HepG2 (cell line): ENCODE measurements around the gene EMC9. TPM values are rescaled to one million over a fixed set of nuclear protein-coding genes. Genes with fewer than 3 reads are reported as not detected.

Experiments
- ATF3 ChIP-seq: sonication (generic); formaldehyde crosslinking; IDR thresholded peaks from 2 replicates; pipeline ENCODE4 v1.4.0; 2020; ENCODE audit warnings: missing genetic modification reagents
- CTCF ChIP-seq: sonication (generic); formaldehyde crosslinking; IDR thresholded peaks from 2 replicates; pipeline ENCODE4 v1.5.0; 2020; ENCODE audit warnings: mild to moderate bottlenecking, missing genetic modification reagents, moderate library complexity
- HOXA7 ChIP-seq: sonication (generic); formaldehyde crosslinking; IDR thresholded peaks from 2 replicates; pipeline ENCODE4 v1.8.1; 2022; ENCODE audit warnings: mild to moderate bottlenecking, missing genetic modification reagents, moderate library complexity
- KAT7 ChIP-seq: IDR thresholded peaks from 2 replicates; pipeline ENCODE4 v1.6.1; 2018; ENCODE audit warnings: borderline replicate concordance, missing compliant biosample characterization
- KLF13 ChIP-seq: sonication (generic); formaldehyde crosslinking; IDR thresholded peaks from 2 replicates; pipeline ENCODE4 v1.4.0; 2020; ENCODE audit warnings: mild to moderate bottlenecking, missing genetic modification reagents
- KLF6 ChIP-seq: IDR thresholded peaks from 2 replicates; pipeline ENCODE4 v1.8.0; 2016; ENCODE audit warnings: missing biosample characterization, missing genetic modification reagents
- NCOA2 ChIP-seq: sonication (generic); formaldehyde crosslinking; IDR thresholded peaks from 2 replicates; pipeline ENCODE4 v1.8.0; 2022; ENCODE audit warnings: inconsistent platforms
- PRDM4 ChIP-seq: sonication (generic); formaldehyde crosslinking; IDR thresholded peaks from 2 replicates; pipeline ENCODE4 v1.9.0; 2021; ENCODE audit warnings: missing genetic modification reagents, borderline replicate concordance
- RBAK ChIP-seq: sonication (generic); formaldehyde crosslinking; IDR thresholded peaks from 2 replicates; pipeline ENCODE4 v1.5.1; 2020; ENCODE audit warnings: mild to moderate bottlenecking, missing genetic modification reagents
- SMARCE1 ChIP-seq: fragments of 450-650 bp; IDR thresholded peaks from 2 replicates; pipeline ENCODE4 v1.6.1; 2017; ENCODE audit warnings: borderline replicate concordance
- SRSF9 ChIP-seq: fragments of 200-400 bp; formaldehyde crosslinking; IDR thresholded peaks from 2 replicates; pipeline ENCODE4 v1.6.1; 2018; ENCODE audit warnings: borderline replicate concordance, mild to moderate bottlenecking, low read depth, low read length; ENCODE audit not compliant: insufficient read depth, poor library complexity, severe bottlenecking
- TGIF2 ChIP-seq: IDR thresholded peaks from 2 replicates; pipeline ENCODE4 v1.6.1; 2016; ENCODE audit warnings: control low read depth, missing compliant biosample characterization
- YEATS2 ChIP-seq: sonication (generic); formaldehyde crosslinking; IDR thresholded peaks from 2 replicates; pipeline ENCODE4 v1.4.0; 2020; ENCODE audit warnings: missing genetic modification reagents, borderline replicate concordance
- ZNF234 ChIP-seq: sonication (generic); formaldehyde crosslinking; conservative IDR thresholded peaks from 2 replicates; pipeline ENCODE4 v1.5.1; 2020; ENCODE audit warnings: mild to moderate bottlenecking, missing genetic modification reagents
- ZNF33A ChIP-seq: sonication (generic); formaldehyde crosslinking; IDR thresholded peaks from 2 replicates; pipeline ENCODE4 v1.5.1; 2020; ENCODE audit warnings: missing genetic modification reagents, mild to moderate bottlenecking, moderate library complexity, borderline replicate concordance
- ZNF343 ChIP-seq: sonication (generic); formaldehyde crosslinking; IDR thresholded peaks from 2 replicates; pipeline ENCODE4 v1.4.0; 2020; ENCODE audit warnings: mild to moderate bottlenecking, missing genetic modification reagents
- ZNF678 ChIP-seq: sonication (generic); formaldehyde crosslinking; IDR thresholded peaks from 2 replicates; pipeline ENCODE4 v1.4.0; 2020; ENCODE audit warnings: mild to moderate bottlenecking, missing genetic modification reagents
- polyA plus RNA-seq, 8 experiments: library from polyadenylated mRNA; depleted of rRNA in 3 of 8; stranded (reverse) in 7 of 8; unstranded in 1 of 8; fragments of >200 nt; fragmentation: Illumina TruSeq in 4 of 8; extraction: Trizol in 4 of 8; gene quantifications; 2 replicates each; pipeline versions ENCODE4 v1.2.1 to v1.2.3, GENCODE V29; 2011 to 2016; ENCODE audit warnings: low read depth in 4 of 8, missing spikeins in 1 of 8, mixed read lengths in 1 of 8; ENCODE audit not compliant: insufficient read depth in 1 of 8
- total RNA-seq, 5 experiments: library from RNA; depleted of rRNA; stranded (reverse); fragments of >200 nt; fragmentation: Illumina TruSeq; extraction: Trizol; gene quantifications; 2 replicates each; pipeline ENCODE4 v1.2.3, GENCODE V29; 2016; ENCODE audit warnings: low read depth in 1 of 5
- TF ChIP-seq, protein P1 (sequence below): sonication (generic); formaldehyde crosslinking; IDR thresholded peaks from 2 replicates; pipeline ENCODE4 v1.4.0; 2020; ENCODE audit warnings: missing genetic modification reagents, borderline replicate concordance
- TF ChIP-seq, protein P2 (sequence below): conservative IDR thresholded peaks from 2 replicates; pipeline ENCODE4 v1.6.1; 2018; ENCODE audit warnings: missing genetic modification reagents
- TF ChIP-seq, protein P3 (sequence below): IDR thresholded peaks from 2 replicates; pipeline ENCODE4 v1.6.1; 2016; ENCODE audit warnings: missing compliant biosample characterization, missing genetic modification reagents, borderline replicate concordance

Gene EMC9
- total and polyA plus RNA-seq, 2 of the 13 experiments (the other 11 are each of a cell fraction or from before 2014, with no cell fraction given), result 60.5 to 78.7 TPM

- TF ChIP-seq, protein P1, sequence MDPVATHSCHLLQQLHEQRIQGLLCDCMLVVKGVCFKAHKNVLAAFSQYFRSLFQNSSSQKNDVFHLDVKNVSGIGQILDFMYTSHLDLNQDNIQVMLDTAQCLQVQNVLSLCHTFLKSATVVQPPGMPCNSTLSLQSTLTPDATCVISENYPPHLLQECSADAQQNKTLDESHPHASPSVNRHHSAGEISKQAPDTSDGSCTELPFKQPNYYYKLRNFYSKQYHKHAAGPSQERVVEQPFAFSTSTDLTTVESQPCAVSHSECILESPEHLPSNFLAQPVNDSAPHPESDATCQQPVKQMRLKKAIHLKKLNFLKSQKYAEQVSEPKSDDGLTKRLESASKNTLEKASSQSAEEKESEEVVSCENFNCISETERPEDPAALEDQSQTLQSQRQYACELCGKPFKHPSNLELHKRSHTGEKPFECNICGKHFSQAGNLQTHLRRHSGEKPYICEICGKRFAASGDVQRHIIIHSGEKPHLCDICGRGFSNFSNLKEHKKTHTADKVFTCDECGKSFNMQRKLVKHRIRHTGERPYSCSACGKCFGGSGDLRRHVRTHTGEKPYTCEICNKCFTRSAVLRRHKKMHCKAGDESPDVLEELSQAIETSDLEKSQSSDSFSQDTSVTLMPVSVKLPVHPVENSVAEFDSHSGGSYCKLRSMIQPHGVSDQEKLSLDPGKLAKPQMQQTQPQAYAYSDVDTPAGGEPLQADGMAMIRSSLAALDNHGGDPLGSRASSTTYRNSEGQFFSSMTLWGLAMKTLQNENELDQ (CRISPR knock-in tag), result no peak
- TF ChIP-seq RBAK, result no peak
- TF ChIP-seq ZNF343 (CRISPR knock-in tag), result no peak
- TF ChIP-seq KLF13, result 0 out of 2 replicates have a peak, but pooled peaks have one; percentile 73
- no peak for TF ChIP-seq SRSF9
- TF ChIP-seq YEATS2 (CRISPR knock-in tag), result no peak
- TF ChIP-seq, protein P2, sequence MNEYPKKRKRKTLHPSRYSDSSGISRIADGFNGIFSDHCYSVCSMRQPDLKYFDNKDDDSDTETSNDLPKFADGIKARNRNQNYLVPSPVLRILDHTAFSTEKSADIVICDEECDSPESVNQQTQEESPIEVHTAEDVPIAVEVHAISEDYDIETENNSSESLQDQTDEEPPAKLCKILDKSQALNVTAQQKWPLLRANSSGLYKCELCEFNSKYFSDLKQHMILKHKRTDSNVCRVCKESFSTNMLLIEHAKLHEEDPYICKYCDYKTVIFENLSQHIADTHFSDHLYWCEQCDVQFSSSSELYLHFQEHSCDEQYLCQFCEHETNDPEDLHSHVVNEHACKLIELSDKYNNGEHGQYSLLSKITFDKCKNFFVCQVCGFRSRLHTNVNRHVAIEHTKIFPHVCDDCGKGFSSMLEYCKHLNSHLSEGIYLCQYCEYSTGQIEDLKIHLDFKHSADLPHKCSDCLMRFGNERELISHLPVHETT (CRISPR knock-in tag), result no peak
- TF ChIP-seq NCOA2 (CRISPR knock-in tag), result no peak
- TF ChIP-seq ATF3 (CRISPR knock-in tag), result no peak
- no peak for TF ChIP-seq ZNF33A (CRISPR knock-in tag)
- TF ChIP-seq, protein P3, sequence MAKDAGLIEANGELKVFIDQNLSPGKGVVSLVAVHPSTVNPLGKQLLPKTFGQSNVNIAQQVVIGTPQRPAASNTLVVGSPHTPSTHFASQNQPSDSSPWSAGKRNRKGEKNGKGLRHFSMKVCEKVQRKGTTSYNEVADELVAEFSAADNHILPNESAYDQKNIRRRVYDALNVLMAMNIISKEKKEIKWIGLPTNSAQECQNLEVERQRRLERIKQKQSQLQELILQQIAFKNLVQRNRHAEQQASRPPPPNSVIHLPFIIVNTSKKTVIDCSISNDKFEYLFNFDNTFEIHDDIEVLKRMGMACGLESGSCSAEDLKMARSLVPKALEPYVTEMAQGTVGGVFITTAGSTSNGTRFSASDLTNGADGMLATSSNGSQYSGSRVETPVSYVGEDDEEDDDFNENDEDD (CRISPR knock-in tag), result no peak
- no peak for TF ChIP-seq PRDM4 (CRISPR knock-in tag)
- no peak for TF ChIP-seq CTCF (CRISPR knock-in tag)
- TF ChIP-seq ZNF678 (CRISPR knock-in tag), result no peak
- no peak for TF ChIP-seq HOXA7 (CRISPR knock-in tag)
- TF ChIP-seq KLF6 (CRISPR knock-in tag), result no peak
- TF ChIP-seq KAT7 (CRISPR knock-in tag), result no peak
- TF ChIP-seq ZNF234 (CRISPR knock-in tag), result no peak
- TF ChIP-seq TGIF2 (CRISPR knock-in tag), result no peak
- TF ChIP-seq SMARCE1, result no peak
Observed at GRCh38 chr14:24145690-24146452, 4.5 kb upstream of the EMC9 start (continued).
